HG03196 (cell line): ENCODE data around the gene TMEM79.

ENCODE experiments used
- ATAC-seq: cut with Tn5 transposase; IDR thresholded peaks from one replicate; pipeline ENCODE4 v1.9.1; 2021; ENCODE audit not compliant: unreplicated experiment

Gene TMEM79

DNA sequence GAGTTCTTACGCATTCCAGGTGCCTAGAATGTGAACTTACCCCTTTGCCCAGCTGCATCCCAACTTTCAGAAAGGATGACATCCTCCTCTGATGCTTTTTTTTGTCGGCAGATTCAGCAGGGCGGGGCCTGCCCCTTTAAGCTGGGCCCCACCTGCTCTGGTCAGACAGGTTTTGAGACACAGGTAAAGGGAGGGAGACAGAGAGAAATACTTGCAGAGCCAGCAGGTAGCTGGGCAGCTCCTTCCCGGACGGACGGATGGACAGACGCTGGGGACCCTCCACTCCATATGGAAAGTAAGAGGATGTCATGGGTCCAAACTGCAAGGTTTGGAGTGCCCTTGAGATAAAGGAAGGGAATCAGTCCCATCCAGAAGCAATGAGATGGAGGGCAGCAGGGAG lies at the start of gene TMEM79:
TSS of gene TMEM79 (plus strand) at position 214 of the 400 bp plus-strand sequence. CDS start 902 bp downstream, outside the sequence.
- ATAC-seq: no peak

GRCh38 chr1:156236164-156236563 lies 48.0 kb upstream of the TMEM79 start:
- no peak for ATAC-seq

DNA sequence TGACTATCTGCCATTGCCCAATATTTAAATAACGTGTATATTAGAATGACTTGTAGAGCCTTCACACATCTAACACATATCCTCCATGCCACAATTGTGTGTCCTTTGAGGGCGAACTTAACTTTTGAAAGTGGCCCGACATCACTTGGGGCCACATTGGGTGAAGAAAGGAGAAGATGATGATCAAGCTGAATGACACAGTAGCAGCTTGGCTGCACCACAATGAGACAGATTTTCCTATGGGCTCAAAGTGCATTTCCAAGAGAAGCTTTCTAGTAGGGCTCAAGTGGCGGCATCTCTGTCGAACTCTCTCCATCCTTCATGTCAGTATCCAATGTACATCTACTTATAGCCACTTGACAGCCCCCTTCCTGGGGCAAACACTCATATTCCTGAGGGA lies 45.9 kb upstream of the TMEM79 start:
- ATAC-seq: no peak

GRCh38 chr1:156241311-156241811 lies 42.8 kb upstream of the TMEM79 start:
- ATAC-seq: no peak

DNA sequence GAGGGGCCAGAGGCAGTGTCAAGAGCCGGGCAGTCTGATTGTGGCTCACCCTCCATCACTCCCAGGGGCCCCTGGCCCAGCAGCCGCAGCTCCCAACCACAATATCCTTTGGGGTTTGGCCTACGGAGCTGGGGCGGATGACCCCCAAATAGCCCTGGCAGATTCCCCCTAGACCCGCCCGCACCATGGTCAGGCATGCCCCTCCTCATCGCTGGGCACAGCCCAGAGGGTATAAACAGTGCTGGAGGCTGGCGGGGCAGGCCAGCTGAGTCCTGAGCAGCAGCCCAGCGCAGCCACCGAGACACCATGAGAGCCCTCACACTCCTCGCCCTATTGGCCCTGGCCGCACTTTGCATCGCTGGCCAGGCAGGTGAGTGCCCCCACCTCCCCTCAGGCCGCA lies 42.2 kb upstream of the TMEM79 start, which contains the start of gene BGLAP:
TSS of gene BGLAP (plus strand) at position 259 of the 400 bp plus-strand sequence. CDS start at position 307, 48 bp downstream.
- no peak for ATAC-seq

- no peak for ATAC-seq
Measured at GRCh38 chr1:156242738-156243137, 41.4 kb upstream of the TMEM79 start.

DNA sequence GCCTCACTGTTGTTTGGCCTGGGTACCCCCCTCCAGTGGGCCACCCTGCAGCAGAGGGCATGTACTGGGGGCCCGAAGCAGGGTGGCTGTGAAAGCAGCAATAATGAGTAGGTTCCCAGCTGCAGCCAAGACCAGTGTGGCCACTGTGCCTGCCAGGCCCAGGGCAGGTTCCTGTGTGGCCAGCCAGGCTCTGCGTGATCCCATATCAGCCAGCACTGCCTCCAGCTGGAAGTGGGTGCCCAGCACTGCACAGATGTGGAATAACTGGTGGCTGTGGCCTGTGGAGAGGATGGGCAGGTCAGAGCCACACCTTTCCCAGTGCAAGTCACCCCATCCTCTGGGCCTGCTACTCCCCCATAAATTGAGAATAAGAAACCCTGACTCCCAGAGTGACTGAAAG lies 40.0 kb upstream of the TMEM79 start:
- ATAC-seq: no peak

- no peak for ATAC-seq
Measured at GRCh38 chr1:156244712-156245111, 39.4 kb upstream of the TMEM79 start.

GRCh38 chr1:156245451-156246232 lies 38.5 kb upstream of the TMEM79 start:
- no peak for ATAC-seq

DNA sequence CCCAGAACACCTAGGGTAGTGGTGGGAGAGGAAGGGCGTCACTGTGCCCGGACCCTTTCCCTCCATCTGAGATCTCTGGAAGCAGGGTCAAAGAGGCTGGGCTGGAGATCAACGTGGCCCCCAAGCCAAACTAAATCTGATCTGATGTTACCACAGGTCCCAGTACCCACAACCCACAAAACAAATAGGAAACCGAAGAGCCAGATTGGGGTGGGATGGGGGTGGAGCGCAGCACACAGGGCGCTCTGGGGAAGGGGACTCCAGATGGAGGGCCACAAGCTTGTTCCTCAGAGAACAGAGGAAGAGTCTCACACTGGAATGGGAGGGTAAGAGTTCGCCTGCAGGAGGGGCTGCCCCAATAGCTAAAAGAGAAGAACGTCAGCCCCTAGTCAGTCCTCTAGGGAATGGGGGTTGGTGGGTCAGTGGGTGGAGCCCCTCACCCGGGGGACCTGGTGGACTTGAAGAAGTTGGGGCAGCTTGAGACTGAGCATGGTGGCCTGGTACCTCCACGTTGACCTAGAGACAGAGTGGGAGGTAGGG lies 37.8 kb upstream of the TMEM79 start:
- no peak for ATAC-seq

DNA sequence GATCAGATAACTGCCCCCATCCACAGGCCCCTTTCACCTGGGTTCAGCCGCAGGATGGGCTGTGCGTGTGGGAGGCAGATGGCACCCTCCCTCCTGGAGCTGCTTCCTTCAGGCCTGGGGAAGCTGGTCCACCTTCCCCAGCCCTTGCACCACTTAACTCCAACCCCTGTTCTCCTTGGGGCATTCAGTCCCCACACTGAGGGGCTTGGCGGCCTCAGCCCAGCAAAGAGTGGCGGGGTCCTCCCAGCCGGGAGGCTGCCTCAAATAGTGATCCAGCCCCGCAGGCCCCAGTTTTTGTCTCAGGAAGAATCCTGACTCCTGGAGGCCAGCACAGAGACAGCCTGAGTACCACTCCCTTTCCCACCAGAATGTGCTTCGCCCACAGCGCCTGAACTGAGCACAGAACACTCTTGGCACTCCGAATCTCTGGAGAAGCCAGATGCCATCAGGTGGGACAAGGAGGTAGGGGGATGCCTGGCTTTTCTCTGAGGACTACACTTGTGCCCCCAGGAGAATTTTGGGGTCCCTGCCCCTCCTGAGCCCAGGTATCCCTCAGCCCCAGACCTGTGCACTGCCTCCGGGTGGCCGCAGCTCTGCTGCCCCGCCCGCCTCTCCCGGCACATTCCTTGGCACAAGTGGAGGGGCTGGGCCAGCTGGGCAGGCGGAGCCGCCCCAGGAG lies 37.2 kb upstream of the TMEM79 start:
- no peak for ATAC-seq

DNA sequence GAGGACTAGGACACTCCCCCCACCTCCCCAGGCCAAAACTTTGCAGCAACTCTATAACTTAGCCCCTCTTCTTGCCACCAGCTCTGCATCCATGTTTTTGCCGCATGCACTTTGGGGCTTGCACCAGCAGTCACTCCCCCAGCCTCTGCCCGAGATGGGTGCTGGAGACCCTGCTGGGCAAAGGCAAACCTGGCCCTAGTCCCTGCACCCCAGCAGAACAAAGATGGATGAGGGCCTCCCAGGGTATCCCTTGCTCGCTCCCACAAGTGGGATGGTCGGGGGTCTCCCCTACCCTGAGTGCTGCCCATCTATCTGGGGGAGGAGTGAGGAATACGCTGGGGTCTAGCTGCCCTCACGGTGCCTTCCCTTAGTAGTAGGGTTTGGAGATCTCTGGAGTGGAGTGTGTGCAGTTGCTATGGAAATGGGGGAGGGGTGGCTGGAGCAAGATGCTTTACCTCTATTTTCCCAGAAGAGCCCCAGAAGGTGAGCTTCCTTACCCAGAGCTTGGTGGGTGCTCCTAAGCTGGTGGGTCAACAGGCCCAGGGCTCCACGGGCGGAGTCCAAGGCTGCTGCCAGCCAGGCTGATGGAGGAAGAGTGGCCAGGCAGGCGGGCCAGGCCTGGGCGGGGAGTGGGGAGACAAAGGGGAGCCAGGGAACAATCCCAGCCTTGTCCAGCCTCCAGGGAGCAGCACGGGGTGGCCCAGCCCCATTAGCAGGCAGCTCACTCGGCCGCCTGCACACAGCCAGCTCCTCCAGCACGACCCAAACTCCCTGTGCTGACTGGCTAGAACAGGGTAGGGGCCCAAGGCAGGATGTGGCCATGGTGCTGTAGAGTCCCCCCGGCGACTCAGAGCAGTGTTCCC lies 36.4 kb upstream of the TMEM79 start, which contains the start of gene PAQR6:
TSS of gene PAQR6 (minus strand) at position 597 of the 863 bp plus-strand sequence. CDS start 1,325 bp downstream, outside the sequence.
- ATAC-seq: no peak

DNA sequence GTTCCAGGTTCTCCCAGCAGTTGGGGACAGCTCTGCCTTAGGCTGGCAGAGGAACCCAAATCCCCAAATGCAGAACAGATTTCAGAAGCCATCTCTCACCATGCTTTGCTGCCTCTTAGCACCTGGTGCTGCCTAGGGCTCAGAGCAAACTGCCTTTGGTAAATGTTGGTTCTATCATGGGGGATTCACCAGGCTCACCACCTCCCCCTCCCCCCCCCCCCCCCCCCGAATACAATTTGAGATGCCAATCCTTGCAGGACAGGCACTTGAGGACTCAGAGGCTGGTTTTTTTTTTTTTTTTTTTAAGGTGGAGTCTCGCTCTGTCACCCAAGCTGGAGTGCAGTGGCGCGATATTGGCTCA lies 35.8 kb upstream of the TMEM79 start:
- ATAC-seq: no peak

DNA sequence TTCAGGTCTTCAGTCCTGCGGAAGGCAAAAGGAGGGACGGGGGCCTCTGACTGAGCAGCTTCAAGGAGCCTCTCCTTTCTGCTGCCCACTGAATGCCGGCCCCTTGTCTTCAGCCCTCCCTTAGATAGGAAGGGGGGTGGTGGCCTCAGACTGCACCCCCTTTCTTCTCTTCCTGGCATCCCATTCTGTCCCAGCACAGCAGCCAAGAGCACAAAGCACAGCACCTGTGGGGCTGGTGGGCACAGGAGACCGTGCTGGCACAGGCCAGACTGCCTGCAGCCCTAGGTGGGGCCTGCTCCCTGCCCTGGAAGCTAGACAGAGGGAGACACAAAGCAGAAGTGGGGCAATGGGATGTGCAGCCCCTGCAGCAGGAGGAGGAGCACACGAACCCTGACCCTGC lies 34.5 kb upstream of the TMEM79 start:
- no peak for ATAC-seq

DNA sequence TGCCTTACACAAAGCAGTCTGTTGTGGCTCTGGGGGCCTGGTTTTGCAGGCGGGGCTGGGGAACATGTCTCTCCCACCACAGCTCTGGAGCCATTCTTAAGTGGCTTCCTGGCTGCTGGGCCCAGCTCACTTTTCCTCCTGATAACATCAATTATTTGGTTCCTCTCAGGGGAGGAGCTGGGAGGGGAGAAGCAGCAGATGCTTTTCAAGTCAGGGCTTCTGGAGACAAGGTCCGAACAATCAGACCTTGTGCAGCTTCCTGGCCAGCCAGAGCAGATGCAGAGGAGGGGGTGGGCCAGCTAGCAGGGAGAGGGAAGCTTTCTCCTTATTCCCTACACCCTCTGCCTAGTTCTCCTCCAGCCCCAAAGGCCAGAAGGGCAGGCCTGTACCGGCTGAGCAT lies 32.6 kb upstream of the TMEM79 start:
- ATAC-seq: no peak

DNA sequence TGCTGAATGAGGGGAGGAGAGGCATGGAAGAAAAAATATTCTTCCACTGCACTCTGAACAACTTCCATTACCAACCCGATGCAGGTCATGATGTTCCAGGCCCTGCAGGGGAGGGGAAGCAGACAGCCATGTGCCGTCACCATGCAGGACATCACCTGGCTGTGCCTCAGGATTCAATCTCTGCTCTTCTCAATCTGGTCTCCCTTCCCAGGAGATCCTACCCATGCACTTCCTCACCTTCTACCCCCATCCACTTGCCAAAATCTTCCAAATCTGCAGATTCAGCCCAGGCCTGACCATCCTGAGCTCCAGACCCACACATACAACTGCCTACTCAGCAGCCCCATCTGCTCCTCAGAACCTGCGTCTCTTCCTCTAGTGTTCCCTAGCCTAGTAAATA lies 30.5 kb upstream of the TMEM79 start:
- ATAC-seq: no peak

- ATAC-seq: no peak
Measured at GRCh38 chr1:156257711-156258110, 26.4 kb upstream of the TMEM79 start.

DNA sequence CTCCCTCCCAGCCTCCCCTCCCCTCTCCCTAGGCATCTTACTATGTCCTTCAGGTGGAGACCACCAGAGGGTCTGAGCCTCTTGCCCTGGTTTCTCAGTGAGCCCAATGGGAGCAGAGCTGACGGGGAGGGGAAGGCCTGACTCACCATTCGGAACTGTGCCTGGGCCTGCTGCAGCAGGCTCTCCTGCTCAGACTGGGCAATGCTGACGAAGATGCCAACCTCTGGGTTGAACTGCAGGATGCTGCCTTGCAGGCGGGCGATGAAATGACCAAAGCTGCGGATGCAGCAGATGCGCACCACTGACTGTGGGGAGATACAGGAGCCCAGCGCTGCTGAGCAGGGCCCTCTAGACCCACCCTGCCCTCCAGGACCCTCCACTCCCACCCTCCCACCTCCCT lies 25.3 kb upstream of the TMEM79 start:
- no peak for ATAC-seq

DNA sequence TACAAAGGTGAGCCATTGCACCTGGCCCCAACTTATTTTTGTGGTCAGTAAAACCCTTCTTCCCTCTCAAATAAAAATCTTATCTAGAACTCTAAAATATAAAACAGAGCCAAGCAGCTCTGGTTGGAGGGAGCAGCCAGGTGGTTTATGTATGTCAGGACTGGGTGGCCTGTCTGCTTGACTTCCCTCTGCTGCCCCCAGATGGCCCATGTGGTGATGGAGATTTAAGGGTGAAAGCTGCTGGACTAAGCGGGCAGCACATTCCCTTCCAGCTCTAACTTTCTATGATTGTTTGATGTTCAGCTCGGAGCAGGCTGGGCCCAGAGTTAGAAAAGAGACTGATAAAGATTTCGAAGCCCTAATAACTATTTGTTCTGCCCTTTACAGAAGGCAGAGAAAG lies 24.3 kb upstream of the TMEM79 start:
- ATAC-seq: no peak

DNA sequence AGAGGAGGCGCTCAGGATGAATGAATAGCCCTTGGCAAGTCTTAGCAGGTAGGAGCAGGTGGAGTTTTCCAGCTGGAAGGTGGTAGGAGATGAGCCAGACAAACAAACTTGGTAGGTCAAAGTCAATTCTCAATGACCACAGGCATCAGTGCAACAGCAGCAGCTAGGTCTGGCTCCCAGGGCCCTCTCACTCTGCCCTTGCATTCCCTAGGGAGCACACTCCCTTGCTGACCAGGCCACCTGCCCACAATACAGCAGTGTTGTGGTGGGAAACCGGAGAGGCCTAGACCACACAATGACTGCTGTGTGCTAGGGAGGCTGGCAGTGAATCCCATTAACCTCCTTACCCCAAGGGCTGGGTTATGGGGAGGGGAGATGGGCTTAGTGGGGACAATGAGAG lies 23.2 kb upstream of the TMEM79 start:
- no peak for ATAC-seq
